ENCODE data around the gene PPA2.
"Not testable (repeated sequence)": the region's sequence is repeated elsewhere in the genome, so short reads cannot be mapped to it uniquely, and the experiment has no call there.

PPA2 gene

DNA sequence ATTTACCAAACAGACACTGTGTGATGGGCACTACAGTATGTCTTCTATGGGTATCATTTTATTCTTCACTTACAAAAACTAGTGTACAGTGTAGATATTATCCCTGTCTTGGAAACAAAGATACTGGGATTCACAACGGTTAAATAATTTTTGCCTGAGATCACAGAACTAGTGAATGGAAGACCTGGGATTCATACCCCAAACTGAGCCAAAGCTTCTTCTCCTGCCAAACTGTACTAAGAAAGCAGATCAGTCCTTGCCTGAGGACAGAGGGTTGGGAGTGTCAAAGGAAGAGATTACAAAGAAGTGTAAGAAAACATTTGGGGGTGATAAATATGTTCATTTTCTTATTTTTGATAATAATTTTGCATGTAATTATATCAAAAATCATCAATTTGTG, 43.1 kb downstream of the PPA2 start:
- TF ChIP-seq, protein P1, sequence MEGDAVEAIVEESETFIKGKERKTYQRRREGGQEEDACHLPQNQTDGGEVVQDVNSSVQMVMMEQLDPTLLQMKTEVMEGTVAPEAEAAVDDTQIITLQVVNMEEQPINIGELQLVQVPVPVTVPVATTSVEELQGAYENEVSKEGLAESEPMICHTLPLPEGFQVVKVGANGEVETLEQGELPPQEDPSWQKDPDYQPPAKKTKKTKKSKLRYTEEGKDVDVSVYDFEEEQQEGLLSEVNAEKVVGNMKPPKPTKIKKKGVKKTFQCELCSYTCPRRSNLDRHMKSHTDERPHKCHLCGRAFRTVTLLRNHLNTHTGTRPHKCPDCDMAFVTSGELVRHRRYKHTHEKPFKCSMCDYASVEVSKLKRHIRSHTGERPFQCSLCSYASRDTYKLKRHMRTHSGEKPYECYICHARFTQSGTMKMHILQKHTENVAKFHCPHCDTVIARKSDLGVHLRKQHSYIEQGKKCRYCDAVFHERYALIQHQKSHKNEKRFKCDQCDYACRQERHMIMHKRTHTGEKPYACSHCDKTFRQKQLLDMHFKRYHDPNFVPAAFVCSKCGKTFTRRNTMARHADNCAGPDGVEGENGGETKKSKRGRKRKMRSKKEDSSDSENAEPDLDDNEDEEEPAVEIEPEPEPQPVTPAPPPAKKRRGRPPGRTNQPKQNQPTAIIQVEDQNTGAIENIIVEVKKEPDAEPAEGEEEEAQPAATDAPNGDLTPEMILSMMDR (IDR thresholded peaks at IDR 0.05; ENCODE audit: insufficient read depth, low read depth, low read length, missing control alignments) = no peak
- DNase-seq (ENCODE audit: low read depth) = no peak

DNA sequence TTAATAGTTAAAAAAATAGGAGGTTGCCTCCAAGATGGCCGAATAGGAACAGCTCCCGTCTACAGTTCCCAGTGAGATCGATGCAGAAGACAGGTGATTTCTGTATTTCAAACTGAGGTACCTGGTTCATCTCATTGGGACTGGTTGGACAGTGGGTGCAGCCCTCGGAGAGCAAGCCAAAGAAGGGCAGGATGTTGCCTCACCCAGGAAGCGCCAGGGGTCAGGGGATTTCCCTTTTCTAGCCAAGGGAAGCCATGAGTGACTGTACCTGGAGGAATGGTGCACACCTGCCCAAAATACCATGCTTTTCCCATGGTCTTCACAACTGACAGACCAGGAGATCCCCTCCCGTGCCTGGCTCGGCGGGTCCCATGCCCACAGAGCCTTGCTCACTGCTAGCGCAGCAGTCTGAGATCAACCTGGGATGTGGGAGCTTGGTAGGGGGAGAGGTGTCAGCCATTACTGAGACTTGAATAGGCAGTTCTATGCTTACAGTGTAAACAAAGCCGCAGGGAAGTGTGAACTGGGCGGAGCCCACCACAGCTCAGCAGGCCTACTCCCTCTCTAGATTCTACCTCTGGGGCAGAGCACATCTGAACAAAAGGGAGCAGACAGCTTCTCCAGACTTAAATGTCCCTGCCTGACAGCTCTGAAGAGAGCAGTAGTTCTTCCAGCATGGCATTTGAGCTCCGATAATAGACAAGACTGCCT, 47.5 kb downstream of the PPA2 start:
- no peak for DNase-seq (ENCODE audit: low read depth)

More for the DNA sequence above, 43.1 kb downstream of the PPA2 start:
- no peak overlapping the region for H3K4me3 ChIP-seq (ENCODE audit: low read depth, low read length)

DNA sequence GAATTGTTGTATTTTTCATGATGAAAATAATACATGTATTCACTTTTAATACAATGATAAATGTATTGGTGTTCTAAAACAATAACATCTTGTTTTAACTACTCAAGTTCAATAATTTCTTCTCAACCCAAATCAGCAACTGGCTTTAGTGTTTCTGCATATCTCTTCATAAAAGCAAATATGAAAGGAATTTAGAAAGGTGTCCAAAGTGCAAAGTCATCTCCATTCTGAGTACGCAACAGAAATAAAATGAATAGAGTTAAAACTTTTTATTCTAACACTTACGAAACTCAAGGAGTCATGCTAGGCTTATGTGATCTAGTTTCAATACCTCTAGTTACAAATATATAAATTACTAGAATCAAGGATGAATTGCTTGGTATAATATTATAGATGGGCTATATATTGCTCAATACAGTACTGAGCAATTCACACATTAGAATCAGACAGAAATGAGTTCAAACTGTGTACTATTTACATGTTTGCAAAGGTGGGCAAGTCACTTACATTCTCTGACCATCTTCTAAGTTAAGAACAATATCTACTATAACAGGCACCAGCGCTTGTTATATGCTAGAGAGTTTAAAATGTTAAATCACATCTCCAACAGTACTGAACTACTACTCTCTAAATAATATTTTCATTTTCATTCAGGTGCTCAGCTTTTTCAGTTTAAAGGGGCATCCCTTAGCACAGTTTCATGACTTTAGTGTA, 51.5 kb downstream of the PPA2 start:
- no peak for DNase-seq (ENCODE audit: low read depth)
- no peak overlapping the region for H3K4me3 ChIP-seq (ENCODE audit: low read depth, low read length)
- TF ChIP-seq, protein P1 (IDR thresholded peaks at IDR 0.05; ENCODE audit: insufficient read depth, low read depth, low read length, missing control alignments) = no peak

More for the DNA sequence above, 47.5 kb downstream of the PPA2 start:
- H3K4me3 ChIP-seq (ENCODE audit: low read depth, low read length) = no peak overlapping the region
- TF ChIP-seq, protein P1 (IDR thresholded peaks at IDR 0.05; ENCODE audit: insufficient read depth, low read depth, low read length, missing control alignments) = no peak

DNA sequence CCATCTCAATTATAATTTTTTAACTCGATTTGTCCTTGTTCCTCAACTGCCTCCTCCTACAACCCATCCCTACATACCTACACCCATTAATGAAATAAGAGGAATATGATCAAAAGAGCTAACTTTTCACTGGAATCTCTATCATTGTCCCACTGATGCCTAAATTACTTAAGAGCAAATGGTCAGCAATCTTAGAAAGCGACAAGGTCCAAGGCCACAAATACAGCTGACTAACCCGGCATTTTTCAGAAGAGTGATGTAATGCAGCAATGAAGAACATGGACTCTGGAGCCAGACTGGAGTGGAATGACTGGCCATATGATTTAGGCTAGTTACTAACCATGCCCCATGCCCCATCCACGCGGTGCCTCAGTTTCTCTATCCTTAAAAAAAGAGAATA, 56.2 kb downstream of the PPA2 start:
- DNase-seq (ENCODE audit: low read depth) = no peak
- TF ChIP-seq, protein P1 (IDR thresholded peaks at IDR 0.05; ENCODE audit: insufficient read depth, low read depth, low read length, missing control alignments) = no peak

DNA sequence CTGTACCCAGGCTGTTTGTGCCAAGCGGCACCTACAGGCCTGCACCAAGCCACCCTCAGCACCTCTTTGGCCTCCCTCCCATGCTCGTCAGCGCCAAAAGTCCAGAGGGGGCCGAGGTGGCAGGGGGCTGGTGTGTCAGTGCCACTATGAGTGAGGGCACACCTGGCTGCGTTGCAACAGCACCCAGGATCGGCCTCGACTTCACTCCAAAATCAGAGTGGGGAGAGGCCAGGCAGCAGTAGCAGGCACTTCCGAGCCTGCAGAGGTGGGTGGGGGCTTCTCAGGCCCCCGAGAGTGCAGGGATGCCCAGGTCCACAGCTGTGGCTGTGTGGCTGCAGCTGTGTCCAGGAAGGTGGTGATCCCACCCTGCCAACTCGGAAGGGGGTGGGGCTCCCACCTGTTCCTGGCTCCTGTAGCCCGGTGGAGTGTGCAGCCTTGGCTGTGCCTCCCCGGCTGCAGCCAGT, 58.5 kb downstream of the PPA2 start:
- H3K4me3 ChIP-seq (ENCODE audit: low read depth, low read length) = no peak overlapping the region
- DNase-seq (ENCODE audit: low read depth) = no peak
- TF ChIP-seq, protein P1 (IDR thresholded peaks at IDR 0.05; ENCODE audit: insufficient read depth, low read depth, low read length, missing control alignments) = no peak

More for the DNA sequence above, 56.2 kb downstream of the PPA2 start:
- H3K4me3 ChIP-seq (ENCODE audit: low read depth, low read length) = no peak overlapping the region

DNA sequence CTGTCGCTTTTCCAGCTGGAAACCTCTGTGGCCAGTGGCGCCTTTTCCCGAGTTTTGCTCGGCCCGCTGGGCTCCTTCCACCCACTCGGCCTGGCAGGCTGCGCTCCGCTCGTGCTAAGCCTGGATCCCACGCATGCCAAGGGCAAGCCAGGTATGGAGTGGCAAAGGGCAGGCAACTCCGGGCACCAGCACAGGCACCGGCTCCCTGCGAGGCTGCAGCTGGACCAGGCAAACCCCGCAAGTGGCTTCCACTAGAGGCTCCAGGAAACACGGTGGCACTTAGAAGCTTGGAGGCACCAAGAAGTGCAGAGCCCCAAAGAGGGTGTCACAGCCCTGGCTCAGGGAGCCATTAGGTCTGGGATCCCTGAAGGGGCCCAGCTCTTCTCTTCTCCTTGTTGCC, 59.5 kb downstream of the PPA2 start:
- H3K4me3 ChIP-seq (ENCODE audit: low read depth, low read length) = no peak overlapping the region
- TF ChIP-seq, protein P1 (IDR thresholded peaks at IDR 0.05; ENCODE audit: insufficient read depth, low read depth, low read length, missing control alignments) = no peak
- no peak for DNase-seq (ENCODE audit: low read depth)

DNA sequence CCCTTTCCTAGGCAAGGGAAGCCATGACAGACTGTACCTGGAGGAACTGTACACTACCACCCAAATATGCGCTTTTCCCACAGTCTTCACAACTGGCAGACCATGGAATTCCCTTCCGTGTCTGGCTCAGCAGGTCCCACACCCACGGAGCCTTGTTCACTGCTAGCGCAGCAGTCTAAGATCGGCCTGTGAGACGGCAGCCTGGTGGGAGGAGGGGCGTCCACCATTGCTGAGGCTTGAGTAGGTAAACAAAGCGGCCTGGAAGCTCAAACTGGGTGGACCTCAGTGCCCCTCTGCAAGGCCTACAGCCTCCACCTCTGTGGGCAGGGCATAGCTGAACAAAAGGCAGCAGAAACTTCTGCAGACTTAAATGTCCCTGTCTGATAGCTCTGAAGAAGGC, 64.7 kb downstream of the PPA2 start:
- H3K4me3 ChIP-seq (ENCODE audit: low read depth, low read length); DNase-seq (ENCODE audit: low read depth): not testable (repeated sequence)

Measured in GM12865 (cell line).